VCaP (cell line): ENCODE measurements around the gene IL1A.
A peak's percentile ranks its signal among the peaks of the same experiment; 100 is the strongest.

Experiments used
- H3K27ac ChIP-seq: fragments of 450-650 bp; 2 replicates; pipeline ENCODE4 v1.5.1; 2017
- CTCF ChIP-seq: fragments of 450-650 bp; conservative IDR thresholded peaks from 2 replicates; pipeline ENCODE4 v1.5.1; 2017; ENCODE audit warnings: mild to moderate bottlenecking, moderate library complexity

The IL1A gene

GRCh38 chr2:112824694-112825085, 40.4 kb upstream of the IL1A start:
- no peak overlapping the region for H3K27ac ChIP-seq

GRCh38 chr2:112821682-112822081, 37.4 kb upstream of the IL1A start:
- no peak overlapping the region for H3K27ac ChIP-seq
- TF ChIP-seq CTCF = no peak

More at GRCh38 chr2:112824694-112825085, 40.4 kb upstream of the IL1A start:
- no peak for TF ChIP-seq CTCF

- no peak for TF ChIP-seq CTCF
- no peak overlapping the region for H3K27ac ChIP-seq
Observed at GRCh38 chr2:112821142-112821541, 36.8 kb upstream of the IL1A start.

- H3K27ac ChIP-seq = no peak overlapping the region
- no peak for TF ChIP-seq CTCF
Observed at GRCh38 chr2:112820343-112820742, 36.0 kb upstream of the IL1A start.

GRCh38 chr2:112819081-112819480, 34.8 kb upstream of the IL1A start:
- no peak for TF ChIP-seq CTCF
- H3K27ac ChIP-seq = no peak overlapping the region

GRCh38 chr2:112818094-112818902, 34.0 kb upstream of the IL1A start:
- peak overlapping the region; percentile 20; the same call in 1 of the 2 replicates for H3K27ac ChIP-seq
- TF ChIP-seq CTCF = no peak

GRCh38 chr2:112817082-112817689, 32.9 kb upstream of the IL1A start:
- no peak overlapping the region for H3K27ac ChIP-seq
- no peak for TF ChIP-seq CTCF
